Sigmoid colon (tissue), 7 donors: ENCODE data around the gene LPCAT2. TPM values are rescaled to one million over a fixed set of nuclear protein-coding genes. Genes with fewer than 3 reads are reported as not detected.

Experiments
- DNase-seq: peaks from one replicate; pipeline ENCODE4 v3.0.0-alpha.2; 2019
- H3K27ac ChIP-seq, 4 donors: fragments of 200-600 bp; sonication (generic); one replicate each; pipeline ENCODE4 v1.5.1; 2016 to 2019; ENCODE audit warnings: mild to moderate bottlenecking in 1 of 4
- H3K27me3 ChIP-seq, 3 donors: fragments of 200-600 bp; sonication (generic); one replicate each; pipeline ENCODE4 v1.5.1; 2019; ENCODE audit warnings: mild to moderate bottlenecking in 1 of 3
- H3K36me3 ChIP-seq, 4 donors: fragments of 200-600 bp; sonication (generic); one replicate each; pipeline ENCODE4 v1.5.1; 2016 to 2019
- H3K4me1 ChIP-seq, 4 donors: fragments of 200-600 bp; sonication (generic); one replicate each; pipeline ENCODE4 v1.5.1; 2017 to 2019
- H3K4me3 ChIP-seq, 4 donors: fragments of 200-600 bp; sonication (generic); one replicate each; pipeline ENCODE4 v1.5.1; 2017 to 2019; ENCODE audit warnings: mild to moderate bottlenecking in 2 of 4, moderate library complexity in 1 of 4
- H3K9me3 ChIP-seq, 4 donors: fragments of 200-600 bp in 3 of 4; sonication (generic) in 3 of 4; one replicate each; pipeline versions ENCODE4 v1.5.1 to v1.6.1; 2013 to 2019
- CTCF ChIP-seq, 4 experiments: fragments of 450-650 bp in 3 of 4; fragments of 200-600 bp in 1 of 4; IDR thresholded peaks; one replicate each; pipeline ENCODE4 v1.5.1; 2016 to 2019; ENCODE audit warnings: antibody characterized with exemption in 4 of 4, mild to moderate bottlenecking in 3 of 4, moderate library complexity in 2 of 4
- EP300 ChIP-seq, 4 donors: sonication (generic); formaldehyde crosslinking; IDR thresholded peaks; one replicate each; pipeline ENCODE4 v1.6.1; 2017; ENCODE audit warnings: antibody characterized with exemption in 4 of 4
- POLR2A ChIP-seq, 2 donors: fragments of 450-650 bp; IDR thresholded peaks; one replicate each; pipeline ENCODE4 v1.6.1; 2016; ENCODE audit warnings: antibody characterized with exemption in 2 of 2, mild to moderate bottlenecking in 2 of 2, moderate library complexity in 2 of 2
- POLR2AphosphoS5 ChIP-seq, 4 donors: sonication (generic); formaldehyde crosslinking; IDR thresholded peaks; one replicate each; pipeline ENCODE4 v1.6.1; 2017; ENCODE audit warnings: antibody characterized with exemption in 4 of 4
- WGBS, 2 donors: extraction: QIAGEN DNeasy Blood & Tissue Kit; methylation state at CpG; one replicate each; pipeline ENCODE4 v1.1.7; 2013; 5-methylcytosine and 5-hydroxymethylcytosine counted together
- intact Hi-C: fragments of 100-400 bp; cut with DNase I; formaldehyde crosslinking; loops from one replicate; pipeline ENCODE4 v1.15.1; 2023
- polyA plus RNA-seq, 3 donors: library from polyadenylated mRNA; stranded (reverse); fragments of 200-250 nt; gene quantifications; one replicate each; pipeline ENCODE4 v1.2.3, GENCODE V29; 2013
- total RNA-seq, 4 donors: library from RNA; depleted of rRNA; stranded (reverse); fragments of >200 nt; gene quantifications; one replicate each; pipeline ENCODE4 v1.1.0, GENCODE V29; 2016
- donor health status: healthy with polysubstance abuse.
- donor health status: Bipolar disorder and iron deficiency.
- donor health status: healthy.

The LPCAT2 gene
- total and polyA plus RNA-seq, 7 donors = 1.2 to 12.8 (median 6.6) TPM

- Histone ChIP-seq H3K4me1 (peaks cover 0 to 10% (median 9%) of the 10 kb centered on the region in 4 donors), H3K27me3 (peaks cover 0 to 3% (median 0%) of the 10 kb centered on the region in 3 donors), H3K36me3 (no peaks in the 10 kb centered on the region), H3K27ac (no peak overlapping the region), H3K9me3 (no peaks in the 10 kb centered on the region), H3K4me3 (no peak overlapping the region)
- intact Hi-C loops = loop anchor here (1.0 kb wide), 1 partner anchor 78 kb away; no protein-coding TSS in a partner anchor
- DNase-seq = no peak
- 87 to 93% methylated on average over 4 of the region's 4 CpGs for WGBS, 2 donors
- TF ChIP-seq EP300 (IDR thresholded peaks at IDR 0.05) (no peak), POLR2A (IDR thresholded peaks at IDR 0.05) (no peak), POLR2AphosphoS5 (IDR thresholded peaks at IDR 0.05) (no peak), CTCF (IDR thresholded peaks at IDR 0.05) (no peak)
Observed at GRCh38 chr16:55466209-55466608, 42.7 kb upstream of the LPCAT2 start.

- Histone ChIP-seq H3K4me1 (peaks cover 0 to 21% (median 11%) of the 10 kb centered on the region in 4 donors), H3K36me3 (no peaks in the 10 kb centered on the region), H3K4me3 (no peak overlapping the region), H3K27me3 (no peaks in the 10 kb centered on the region), H3K27ac (no peak overlapping the region), H3K9me3 (no peaks in the 10 kb centered on the region)
- TF ChIP-seq POLR2AphosphoS5 (IDR thresholded peaks at IDR 0.05) = no peak
- no peak for TF ChIP-seq CTCF (IDR thresholded peaks at IDR 0.05)
- no peak for TF ChIP-seq EP300 (IDR thresholded peaks at IDR 0.05)
- TF ChIP-seq POLR2A (IDR thresholded peaks at IDR 0.05) = no peak
- intact Hi-C loops = no loop called here
- 81 to 85% methylated on average over 3 of the region's 3 CpGs for WGBS, 2 donors
- no peak for DNase-seq
Observed at GRCh38 chr16:55467898-55468297, 41.0 kb upstream of the LPCAT2 start.

GRCh38 chr16:55468352-55468990 lies 40.4 kb upstream of the LPCAT2 start:
- H3K27ac ChIP-seq = no peak overlapping the region
- 80% methylated on average over 7 of the region's 7 CpGs for WGBS, 2 donors
- no peak overlapping the region for H3K4me3 ChIP-seq
- peaks cover 0 to 21% (median 11%) of the 10 kb centered on the region in 4 donors for H3K4me1 ChIP-seq
- DNase-seq = no peak
- H3K27me3 ChIP-seq = no peaks in the 10 kb centered on the region
- intact Hi-C loops = no loop called here
- H3K9me3 ChIP-seq = no peaks in the 10 kb centered on the region
- TF ChIP-seq CTCF (IDR thresholded peaks at IDR 0.05) (no peak), EP300 (IDR thresholded peaks at IDR 0.05) (no peak), POLR2AphosphoS5 (IDR thresholded peaks at IDR 0.05) (no peak), POLR2A (IDR thresholded peaks at IDR 0.05) (no peak)
- no peaks in the 10 kb centered on the region for H3K36me3 ChIP-seq

GRCh38 chr16:55469821-55470532 lies 38.9 kb upstream of the LPCAT2 start:
- H3K9me3 ChIP-seq = no peaks in the 10 kb centered on the region
- H3K27me3 ChIP-seq = no peaks in the 10 kb centered on the region
- no peak overlapping the region for H3K4me3 ChIP-seq
- H3K4me1 ChIP-seq = peaks cover 0 to 21% (median 11%) of the 10 kb centered on the region in 4 donors
- H3K36me3 ChIP-seq = no peaks in the 10 kb centered on the region
- peak overlapping the region in 2 of 4 donors; percentile 48 to 51 for H3K27ac ChIP-seq
- TF ChIP-seq POLR2A (IDR thresholded peaks at IDR 0.05) (no peak), EP300 (IDR thresholded peaks at IDR 0.05) (no peak), POLR2AphosphoS5 (IDR thresholded peaks at IDR 0.05) (no peak), CTCF (IDR thresholded peaks at IDR 0.05) (no peak)
- DNase-seq = no peak
- 92% methylated on average over 9 of the region's 9 CpGs for WGBS, 2 donors
- intact Hi-C loops = no loop called here
